Glomerular endothelial cell (primary cell): ENCODE measurements around the gene SDHAF4. TPM values are rescaled to one million over a fixed set of nuclear protein-coding genes. Genes with fewer than 3 reads are reported as not detected.
"Not testable (repeated sequence)": the region's sequence is repeated elsewhere in the genome, so short reads cannot be mapped to it uniquely, and the experiment has no call there.

Experiments used
- DNase-seq: peaks from one replicate; pipeline ENCODE4 v3.0.0-alpha.2; 2011; ENCODE audit warnings: low read depth, low spot score; ENCODE audit errors: extremely low read depth
- total RNA-seq: library from RNA; depleted of rRNA; stranded (reverse); fragments of >200 nt; gene quantifications from 2 replicates; pipeline ENCODE4 v1.2.3, GENCODE V29; 2015

Gene SDHAF4
- total RNA-seq, 1 donor from 2014 or later = 5.3 TPM

DNA sequence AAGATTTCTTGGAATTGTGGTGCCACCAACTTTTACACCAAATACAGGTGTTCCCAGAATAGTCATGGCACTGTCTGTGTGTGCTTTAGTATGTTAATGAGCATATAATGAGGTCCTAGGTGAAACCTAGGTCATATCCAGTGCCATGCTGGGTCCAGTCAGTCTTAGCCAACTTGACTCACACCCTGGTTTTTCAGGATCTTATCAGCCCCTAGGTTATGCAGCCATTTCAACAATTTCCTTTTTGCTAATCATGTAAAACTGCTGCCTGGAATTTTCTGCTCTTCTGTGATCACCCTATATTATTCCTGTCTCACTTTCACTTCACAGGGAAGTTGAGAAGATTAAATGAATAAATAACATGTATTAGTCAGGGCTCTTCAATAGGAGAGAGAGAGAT, 23.7 kb downstream of the SDHAF4 start:
- no peak for DNase-seq

DNA sequence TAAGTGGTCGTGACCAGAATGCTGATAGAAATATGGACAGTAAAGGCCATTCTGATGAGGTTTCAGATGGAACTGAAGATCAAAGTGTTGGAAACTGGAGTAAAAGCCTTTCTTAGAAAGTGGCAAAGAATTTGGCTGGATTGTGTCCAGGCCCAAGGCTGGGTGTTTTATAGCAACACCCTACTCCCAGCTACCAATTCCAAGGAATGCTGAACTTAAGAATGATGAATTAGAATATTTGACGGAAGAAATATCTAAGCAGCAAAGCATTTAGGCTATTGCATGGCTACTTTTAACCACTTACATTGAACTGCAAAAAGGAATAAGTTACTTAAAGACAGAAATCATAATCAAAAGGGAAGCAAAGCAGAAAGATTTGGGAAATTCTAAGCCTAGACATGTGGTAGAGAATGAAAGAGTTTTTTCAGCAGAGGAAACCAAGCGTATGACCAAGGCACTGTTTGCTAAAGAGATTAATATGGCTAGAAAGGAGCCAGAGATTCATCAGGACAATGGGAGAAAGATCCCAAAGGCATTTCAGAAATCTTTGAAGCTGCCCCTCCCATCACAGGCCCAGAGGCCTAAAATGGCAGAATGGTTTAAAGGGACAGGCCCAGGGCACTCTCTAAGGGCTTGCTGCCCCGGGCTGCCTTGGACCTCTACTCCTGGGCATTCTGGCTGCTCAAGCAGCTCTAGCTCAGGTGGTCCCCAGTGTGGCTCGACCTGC, 25.8 kb downstream of the SDHAF4 start:
- DNase-seq = no peak

- no peak for DNase-seq
Observed at GRCh38 chr6:70593118-70593486, 26.4 kb downstream of the SDHAF4 start.

- DNase-seq = no peak
Observed at GRCh38 chr6:70599187-70599586, 32.5 kb downstream of the SDHAF4 start.

- DNase-seq = no peak
Observed at GRCh38 chr6:70601014-70601413, 34.3 kb downstream of the SDHAF4 start.

GRCh38 chr6:70604254-70604653, 37.5 kb downstream of the SDHAF4 start:
- no peak for DNase-seq

DNA sequence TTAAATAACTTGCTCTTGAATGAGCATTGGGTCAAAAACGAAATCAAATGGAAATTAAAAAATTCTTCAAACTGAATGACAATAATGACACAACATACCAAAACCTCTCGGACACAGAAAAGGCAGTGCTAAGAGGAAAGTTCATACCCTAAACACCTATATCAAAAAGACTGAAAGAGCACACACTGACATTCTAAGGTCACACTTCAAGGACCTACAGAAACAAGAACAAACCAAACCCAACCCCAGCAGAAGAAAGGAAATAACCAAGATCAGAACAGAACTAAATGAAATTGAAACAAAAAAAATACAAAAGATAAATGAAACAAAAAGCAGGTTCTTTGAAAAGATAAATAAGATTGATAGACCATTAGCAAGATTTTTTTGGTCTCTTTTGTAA, 40.6 kb downstream of the SDHAF4 start:
- not testable (repeated sequence) for DNase-seq

- not testable (repeated sequence) for DNase-seq
Observed at GRCh38 chr6:70609181-70609580, 42.5 kb downstream of the SDHAF4 start.

GRCh38 chr6:70616728-70617260, 50.1 kb downstream of the SDHAF4 start:
- no peak for DNase-seq

- no peak for DNase-seq
Observed at GRCh38 chr6:70620746-70621145, 54.0 kb downstream of the SDHAF4 start.

- DNase-seq = no peak
Observed at GRCh38 chr6:70622461-70622860, 55.7 kb downstream of the SDHAF4 start.

- DNase-seq = no peak
Observed at GRCh38 chr6:70625436-70625835, 58.7 kb downstream of the SDHAF4 start.

DNA sequence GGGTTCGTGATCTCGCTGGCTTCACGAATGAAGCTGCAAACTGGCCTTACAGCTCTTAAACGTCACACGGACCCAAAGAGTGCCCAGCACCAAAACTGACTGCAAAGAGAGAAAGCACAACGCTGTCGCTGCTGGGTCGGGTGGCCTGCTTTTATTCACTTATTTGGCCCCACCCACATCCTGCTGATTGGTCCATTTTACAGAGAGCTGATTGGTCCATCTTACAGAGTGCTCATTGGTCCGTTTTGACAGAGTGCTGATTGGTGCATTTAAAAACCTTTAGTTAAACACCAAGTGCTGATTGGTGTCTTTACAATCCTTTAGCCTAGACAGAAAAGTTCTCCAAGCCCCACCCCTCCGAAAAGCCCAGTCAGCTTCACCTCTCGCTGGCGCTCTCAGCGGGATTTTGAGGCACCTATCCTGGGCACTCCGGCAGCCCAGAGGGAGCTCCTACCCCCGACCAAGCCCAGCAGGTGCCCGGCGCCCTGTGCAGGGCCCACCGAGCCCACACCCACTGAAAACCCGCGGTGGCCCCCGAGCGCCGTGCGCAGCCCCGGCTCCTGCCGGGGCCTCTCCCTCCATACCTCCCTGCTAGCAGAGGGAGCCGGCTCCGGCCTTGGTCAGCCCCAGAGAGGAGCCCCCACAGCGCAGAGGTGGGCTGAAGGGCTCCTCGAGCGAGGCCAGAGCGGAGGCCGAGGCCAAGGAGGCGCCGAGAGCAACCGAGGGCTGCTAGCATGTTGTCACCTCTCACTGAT, 60.9 kb downstream of the SDHAF4 start:
- DNase-seq = no peak

DNA sequence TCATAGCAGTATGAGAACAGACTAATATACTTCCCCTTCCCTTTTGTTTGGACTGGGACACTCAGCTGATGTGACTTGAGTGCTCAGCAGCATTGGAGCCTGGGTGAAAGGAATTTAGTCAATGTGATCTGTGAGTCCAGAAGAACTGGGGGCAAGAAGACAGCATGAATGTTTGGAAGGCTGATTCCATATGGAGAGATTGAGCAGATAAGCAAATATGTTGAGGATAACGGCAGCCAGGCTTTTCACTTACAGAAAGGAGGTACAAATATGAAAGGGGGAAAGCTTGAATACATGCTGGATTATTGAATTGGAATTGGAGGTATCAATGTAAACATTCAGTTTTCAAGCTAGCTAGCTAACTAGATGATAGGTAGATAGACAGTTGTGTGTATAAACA, 63.2 kb downstream of the SDHAF4 start:
- no peak for DNase-seq

- no peak for DNase-seq
Observed at GRCh38 chr6:70633870-70634269, 67.1 kb downstream of the SDHAF4 start.

GRCh38 chr6:70636596-70636995, 69.9 kb downstream of the SDHAF4 start:
- no peak for DNase-seq

DNA sequence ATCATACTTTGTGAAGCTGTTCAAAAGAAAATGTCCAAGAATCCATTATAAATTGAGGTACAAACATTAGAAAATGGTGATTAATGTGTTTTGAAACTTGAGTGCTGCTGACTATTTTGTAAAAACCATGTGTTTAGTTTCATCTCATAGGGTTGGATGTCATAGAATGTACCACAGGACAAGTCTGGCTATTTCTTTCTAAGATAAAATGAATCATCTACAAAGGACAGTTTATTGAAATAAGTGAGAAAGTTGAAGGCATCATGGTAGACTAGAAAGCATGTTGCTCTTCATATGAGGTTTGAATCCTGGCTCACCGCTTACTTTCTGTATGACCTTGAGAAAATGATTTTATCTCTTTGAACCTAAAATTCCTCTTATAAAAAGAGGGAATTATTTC, 71.7 kb downstream of the SDHAF4 start:
- DNase-seq = no peak

Other genes with a start within 250 kb of the SDHAF4 start
- gene FAM135A, start 153.4 kb upstream of the SDHAF4 start, total RNA-seq = 9.0 and 14.1 TPM in 2 replicates
- 21.0 and 28.4 TPM in 2 replicates for gene SMAP1, start 101.0 kb downstream of the SDHAF4 start, total RNA-seq